ENCODE data around the gene BAK1.

Gene BAK1

GRCh38 chr6:33579828-33580714 is at the start of gene BAK1:
Gene BAK1, minus strand, starts transcription at chr6:33580276. Its CDS starts 2,672 bp downstream, at chr6:33577604.
- peak; percentile 80 for DNase-seq

- no peak for DNase-seq
Measured at GRCh38 chr6:33628401-33628964, 48.4 kb upstream of the BAK1 start.

- DNase-seq, result no peak
Measured at GRCh38 chr6:33627876-33628275, 47.8 kb upstream of the BAK1 start.

GRCh38 chr6:33624856-33625255 is 44.8 kb upstream of the BAK1 start:
- DNase-seq, result no peak

- DNase-seq, result no peak
Measured at GRCh38 chr6:33623895-33624381, 43.9 kb upstream of the BAK1 start.

GRCh38 chr6:33622456-33623431 is 42.7 kb upstream of the BAK1 start:
- no peak for DNase-seq

GRCh38 chr6:33621711-33622388 is 41.8 kb upstream of the BAK1 start:
- DNase-seq, result peak; percentile 55

GRCh38 chr6:33620856-33621710 is 41.0 kb upstream of the BAK1 start, which contains the start of gene ITPR3:
Gene ITPR3, plus strand, starts transcription at chr6:33621322. Its CDS starts 281 bp downstream, at chr6:33621603.
- peak; percentile 71 for DNase-seq

GRCh38 chr6:33620158-33620855 is 40.2 kb upstream of the BAK1 start:
- peak; percentile 26 for DNase-seq

- no peak for DNase-seq
Measured at GRCh38 chr6:33619166-33619840, 39.2 kb upstream of the BAK1 start.

- DNase-seq, result no peak
Measured at GRCh38 chr6:33616913-33617312, 36.8 kb upstream of the BAK1 start.

- no peak for DNase-seq
Measured at GRCh38 chr6:33616113-33616512, 36.0 kb upstream of the BAK1 start.

- DNase-seq, result no peak
Measured at GRCh38 chr6:33613795-33614168, 33.7 kb upstream of the BAK1 start.

- DNase-seq, result no peak
Measured at GRCh38 chr6:33613146-33613794, 33.2 kb upstream of the BAK1 start.

- no peak for DNase-seq
Measured at GRCh38 chr6:33610779-33611732, 31.0 kb upstream of the BAK1 start.

GRCh38 chr6:33610067-33610466 is 30.0 kb upstream of the BAK1 start:
- no peak for DNase-seq

- DNase-seq, result no peak
Measured at GRCh38 chr6:33609528-33609927, 29.5 kb upstream of the BAK1 start.

- DNase-seq, result no peak
Measured at GRCh38 chr6:33609019-33609418, 28.9 kb upstream of the BAK1 start.

All from stimulated activated CD4-positive, alpha-beta T cell treated with anti-CD3 and anti-CD28 coated beads, Interleukin-4, amount 100 ng/mL, for 1 hour (primary cell).